ENCODE measurements around the gene REEP1. TPM values are rescaled to one million over a fixed set of nuclear protein-coding genes. Genes with fewer than 3 reads are reported as not detected.
A peak's percentile ranks its signal among the peaks of the same experiment; 100 is the strongest.

Gene REEP1
- total and polyA plus RNA-seq, 8 donors = 2.9 to 29.9 (median 6.4) TPM; not detected in 1

GRCh38 chr2:86338778-86339295 is 1.4 kb upstream of the REEP1 start:
- Histone ChIP-seq H3K27me3 (peaks cover 0 to 60% (median 15%) of the 10 kb centered on the region in 3 donors), H3K9me3 (peaks cover 0 to 18% (median 3%) of the 10 kb centered on the region in 4 donors), H3K36me3 (no peaks in the 10 kb centered on the region), H3K4me1 (peaks cover 19 to 22% (median 21%) of the 10 kb centered on the region in 4 donors), H3K4me3 (no peak overlapping the region), H3K27ac (no peak overlapping the region)
- TF ChIP-seq CTCF (IDR thresholded peaks at IDR 0.05) = no peak
- TF ChIP-seq POLR2AphosphoS5 (IDR thresholded peaks at IDR 0.05) = no peak
- TF ChIP-seq EP300 (IDR thresholded peaks at IDR 0.05) = no peak
- no peak for TF ChIP-seq POLR2A (IDR thresholded peaks at IDR 0.05)
- 80 to 86% (median 85%) methylated on average over 10 of the region's 10 CpGs for whole genome bisulfite sequencing, 5 donors
- no peak for DNase-seq
- intact Hi-C loops (cut with DNase I; ENCODE audit: low total_unique reads) = no loop called here

GRCh38 chr2:86336675-86337243 is 667 bp downstream of the REEP1 start:
- 0 to 2% (median 2%) methylated on average over 31 to 45 of the region's 45 CpGs for WGBS, 5 donors
- TF ChIP-seq CTCF (IDR thresholded peaks at IDR 0.05) = no peak
- TF ChIP-seq POLR2AphosphoS5 (IDR thresholded peaks at IDR 0.05) = no peak
- no peak for TF ChIP-seq EP300 (IDR thresholded peaks at IDR 0.05)
- TF ChIP-seq POLR2A (IDR thresholded peaks at IDR 0.05) = no peak
- H3K27me3 ChIP-seq = peaks cover 0 to 60% (median 15%) of the 10 kb centered on the region in 3 donors
- peak in 1 of 2 donors; percentile 52 for DNase-seq
- peak overlapping the region in 2 of 5 donors; percentile 59 to 80 for H3K27ac ChIP-seq
- peaks cover 0 to 12% (median 2%) of the 10 kb centered on the region in 4 donors for H3K9me3 ChIP-seq
- peak overlapping the region; percentile 58 to 76 (median 66) for H3K4me3 ChIP-seq
- intact Hi-C loops (cut with DNase I; ENCODE audit: low total_unique reads) = no loop called here
- peaks cover 19 to 22% (median 21%) of the 10 kb centered on the region in 4 donors for H3K4me1 ChIP-seq
- H3K36me3 ChIP-seq = no peaks in the 10 kb centered on the region

GRCh38 chr2:86335865-86336674 is 1.4 kb downstream of the REEP1 start:
- H3K27ac ChIP-seq = peak overlapping the region in 1 of 5 donors; percentile 80
- peaks cover 0 to 60% (median 15%) of the 10 kb centered on the region in 3 donors for H3K27me3 ChIP-seq
- TF ChIP-seq EP300 (IDR thresholded peaks at IDR 0.05) (no peak), CTCF (IDR thresholded peaks at IDR 0.05) (no peak), POLR2AphosphoS5 (IDR thresholded peaks at IDR 0.05) (no peak), POLR2A (IDR thresholded peaks at IDR 0.05) (no peak)
- intact Hi-C loops (cut with DNase I; ENCODE audit: low total_unique reads) = no loop called here
- peak in 1 of 2 donors; percentile 27 for DNase-seq
- peaks cover 19 to 22% (median 21%) of the 10 kb centered on the region in 4 donors for H3K4me1 ChIP-seq
- peak overlapping the region; percentile 58 to 76 (median 66) for H3K4me3 ChIP-seq
- H3K36me3 ChIP-seq = no peaks in the 10 kb centered on the region
- peaks cover 0 to 6% (median 2%) of the 10 kb centered on the region in 4 donors for H3K9me3 ChIP-seq
- 20 to 35% (median 23%) methylated on average over 14 to 15 of the region's 15 CpGs for WGBS, 5 donors

GRCh38 chr2:86333378-86333777 is 4.0 kb downstream of the REEP1 start:
- TF ChIP-seq CTCF (IDR thresholded peaks at IDR 0.05) = no peak
- no peak for TF ChIP-seq EP300 (IDR thresholded peaks at IDR 0.05)
- no peak for TF ChIP-seq POLR2A (IDR thresholded peaks at IDR 0.05)
- no peak for TF ChIP-seq POLR2AphosphoS5 (IDR thresholded peaks at IDR 0.05)
- peaks cover 19 to 22% (median 21%) of the 10 kb centered on the region in 4 donors for H3K4me1 ChIP-seq
- intact Hi-C loops (cut with DNase I; ENCODE audit: low total_unique reads) = no loop called here
- WGBS, 5 donors = 48 to 61% (median 53%) methylated on average over 2 of the region's 2 CpGs
- no peak overlapping the region for H3K27ac ChIP-seq
- H3K9me3 ChIP-seq = no peaks in the 10 kb centered on the region
- no peaks in the 10 kb centered on the region for H3K36me3 ChIP-seq
- peaks cover 0 to 45% (median 15%) of the 10 kb centered on the region in 3 donors for H3K27me3 ChIP-seq
- H3K4me3 ChIP-seq = no peak overlapping the region
- DNase-seq = no peak
